ENCODE results near the gene RANBP2.

Gene RANBP2

GRCh38 chr2:108806371-108807113 is 87.3 kb downstream of the RANBP2 start:
- no peak for TF ChIP-seq ZFX (IDR thresholded peaks at IDR 0.05; ENCODE audit: borderline replicate concordance)
- TF ChIP-seq CTCF (IDR thresholded peaks at IDR 0.05): no peak
- H3K27ac ChIP-seq: peak overlapping the region; percentile 20; the same call in 1 of the 2 replicates

GRCh38 chr2:108809936-108810335 is 90.7 kb downstream of the RANBP2 start:
- H3K27ac ChIP-seq: no peak overlapping the region
- TF ChIP-seq ZFX (IDR thresholded peaks at IDR 0.05; ENCODE audit: borderline replicate concordance): no peak
- TF ChIP-seq CTCF (IDR thresholded peaks at IDR 0.05): no peak

DNA sequence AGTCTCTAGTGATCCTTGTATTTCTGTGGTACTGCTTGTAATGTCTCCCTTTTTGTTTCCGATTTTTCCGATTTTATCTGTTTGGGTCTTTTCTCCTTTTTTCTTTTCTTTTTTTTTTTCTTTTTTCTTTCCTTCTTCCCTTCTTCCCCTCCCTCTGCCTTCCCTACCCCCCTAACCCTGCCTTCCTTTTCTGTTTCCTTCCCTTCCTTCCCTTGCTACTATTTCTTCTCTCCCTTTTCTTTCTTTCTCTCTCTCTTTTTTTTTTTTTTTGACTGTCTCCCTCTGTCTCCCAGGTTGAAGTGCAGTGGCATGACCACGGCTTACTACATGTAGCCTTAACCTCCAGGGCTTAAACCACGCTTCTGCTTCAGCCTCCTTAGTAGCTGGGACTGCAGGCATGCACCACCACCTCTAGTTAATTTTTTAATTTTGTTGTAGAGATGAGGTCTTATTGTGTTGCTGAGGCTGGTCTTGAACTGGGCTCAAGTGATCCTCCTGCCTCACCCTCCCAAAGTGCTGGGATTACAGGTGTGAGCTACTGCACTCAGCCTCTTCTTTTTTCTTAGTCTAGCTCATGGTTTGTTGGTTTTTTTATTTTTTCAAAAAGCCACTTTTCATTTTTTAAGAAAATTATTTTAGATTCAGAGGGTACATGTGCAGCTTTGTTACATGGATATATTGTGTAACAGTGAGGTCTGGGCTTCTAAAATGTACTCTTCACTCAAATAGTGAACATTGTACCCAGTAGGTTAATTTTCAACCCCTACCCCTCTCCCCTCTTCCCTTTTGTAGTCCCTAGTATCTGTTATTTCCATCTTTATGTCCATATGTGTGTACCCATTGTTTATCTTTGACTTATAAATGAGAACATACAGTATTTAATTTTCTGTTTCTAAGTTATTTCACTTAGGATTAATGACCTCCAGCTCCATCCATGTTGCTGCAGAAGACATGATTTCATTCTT is 92.0 kb downstream of the RANBP2 start:
- no peak overlapping the region for H3K27ac ChIP-seq
- TF ChIP-seq CTCF (IDR thresholded peaks at IDR 0.05): no peak

DNA sequence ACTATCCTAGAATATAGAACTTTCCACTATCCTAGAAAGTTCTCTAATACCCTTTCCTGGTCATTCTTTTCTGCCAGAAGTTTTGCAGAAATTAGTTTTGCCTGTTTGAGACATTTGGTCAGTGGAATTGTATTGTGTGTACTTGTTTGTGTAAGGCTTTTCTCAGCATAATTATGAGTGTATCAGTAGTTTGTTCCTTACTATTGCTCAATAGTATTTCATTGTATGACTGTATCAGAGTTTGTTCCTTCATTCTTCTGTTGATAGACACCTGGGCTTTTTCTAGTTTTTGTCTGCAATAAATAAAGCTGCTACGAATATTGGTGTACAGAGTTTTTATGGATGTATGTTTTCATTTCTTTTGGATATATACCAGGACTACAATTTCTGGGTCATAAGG is 94.5 kb downstream of the RANBP2 start:
- TF ChIP-seq ZFX (IDR thresholded peaks at IDR 0.05; ENCODE audit: borderline replicate concordance): no peak
- no peak for TF ChIP-seq CTCF (IDR thresholded peaks at IDR 0.05)
- no peak overlapping the region for H3K27ac ChIP-seq

GRCh38 chr2:108820482-108820881 is 101.2 kb downstream of the RANBP2 start:
- H3K27ac ChIP-seq: no peak overlapping the region
- no peak for TF ChIP-seq ZFX (IDR thresholded peaks at IDR 0.05; ENCODE audit: borderline replicate concordance)
- no peak for TF ChIP-seq CTCF (IDR thresholded peaks at IDR 0.05)

- H3K27ac ChIP-seq: no peak overlapping the region
- TF ChIP-seq CTCF (IDR thresholded peaks at IDR 0.05) (no peak), ZFX (IDR thresholded peaks at IDR 0.05; ENCODE audit: borderline replicate concordance) (no peak)
Measured at GRCh38 chr2:108823286-108823685, 104.0 kb downstream of the RANBP2 start.
